BJ (cell line): ENCODE results near the gene KLHDC10. TPM values are rescaled to one million over a fixed set of nuclear protein-coding genes. Genes with fewer than 3 reads are reported as not detected.

Experiments
- CTCF ChIA-PET: fragments of 350-600 bp; formaldehyde crosslinking; extraction: SDS; loops from one replicate; lab custom pipeline; 2021; ENCODE audit warnings: antibody characterized with exemption, inconsistent platforms; lab: Yijun Ruan, JAX
- POLR2A ChIA-PET: fragments of 300-600 bp; sonication (Branson Sonifier 250); formaldehyde crosslinking; extraction: SDS; loops from one replicate; lab custom pipeline; 2021; ENCODE audit warnings: antibody characterized with exemption; lab: Charles Lee
- DNase-seq: peaks from one replicate; pipeline ENCODE4 v3.0.0-alpha.2; 2011; ENCODE audit warnings: low read depth
- H3K27me3 ChIP-seq: 2 replicates; pipeline ENCODE4 v1.6.0; 2011; ENCODE audit warnings: low read length; ENCODE audit not compliant: control insufficient read depth, insufficient read depth
- H3K36me3 ChIP-seq: 2 replicates; pipeline ENCODE4 v1.5.1; 2011; ENCODE audit warnings: low read length; ENCODE audit not compliant: control insufficient read depth, insufficient read depth
- H3K4me3 ChIP-seq: 2 replicates; pipeline ENCODE4 v1.5.1; 2011; ENCODE audit warnings: low read depth, mild to moderate bottlenecking, control low read depth, low read length
- CTCF ChIP-seq: IDR thresholded peaks from 2 replicates; pipeline ENCODE4 v1.5.1; 2011; ENCODE audit warnings: low read depth, mild to moderate bottlenecking, control low read depth, inconsistent platforms, low read length, moderate library complexity; ENCODE audit not compliant: insufficient read depth
- polyA plus RNA-seq: library from polyadenylated mRNA; depleted of rRNA; stranded (reverse); fragments of >200 nt; gene quantifications from 2 replicates; pipeline ENCODE4 v1.2.3, GENCODE V29; 2011

Gene KLHDC10
- polyA plus RNA-seq, 1 experiment, result 15.9 TPM

DNA sequence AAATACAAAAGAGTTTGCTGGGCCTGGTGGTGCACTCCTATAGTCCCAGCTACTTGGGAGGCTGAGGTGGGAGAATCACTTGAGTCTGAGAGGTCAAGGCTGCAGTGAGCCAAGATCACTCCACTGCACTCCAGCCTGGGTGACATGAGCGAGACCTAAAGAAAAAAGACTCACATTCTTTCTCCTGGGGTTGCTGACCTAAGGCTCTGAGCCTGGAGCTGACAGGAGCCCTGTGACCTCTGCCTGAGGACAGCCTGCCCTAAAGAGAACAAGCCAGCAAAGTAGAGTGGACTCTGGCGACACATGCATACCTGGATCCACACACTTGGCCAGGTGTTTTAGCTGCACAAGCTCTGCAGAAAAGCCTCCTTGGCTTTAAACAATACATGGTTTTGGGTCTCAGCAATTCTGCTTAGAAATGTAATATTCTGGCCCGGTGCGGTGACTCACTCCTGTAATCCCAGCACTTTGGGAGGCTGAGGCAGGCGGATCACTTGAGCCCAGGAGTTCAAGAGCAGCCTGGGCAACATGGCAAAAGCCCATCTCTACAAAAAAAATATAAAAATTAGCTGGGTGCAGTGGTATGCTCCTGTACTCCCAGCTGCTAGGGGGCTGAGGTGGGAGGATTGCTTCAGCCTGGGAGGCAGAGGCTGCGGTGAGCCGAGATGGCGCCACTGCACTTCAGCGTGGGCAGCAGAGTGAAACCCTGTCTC lies 76.5 kb downstream of the KLHDC10 start:
- CTCF ChIA-PET, result no interaction called here
- Histone ChIP-seq H3K27me3 (no peaks in the 10 kb centered on the region), H3K4me3 (no peak overlapping the region), H3K36me3 (no peaks in the 10 kb centered on the region)
- POLR2A ChIA-PET, result no interaction called here
- TF ChIP-seq CTCF, result no peak
- DNase-seq, result no peak

DNA sequence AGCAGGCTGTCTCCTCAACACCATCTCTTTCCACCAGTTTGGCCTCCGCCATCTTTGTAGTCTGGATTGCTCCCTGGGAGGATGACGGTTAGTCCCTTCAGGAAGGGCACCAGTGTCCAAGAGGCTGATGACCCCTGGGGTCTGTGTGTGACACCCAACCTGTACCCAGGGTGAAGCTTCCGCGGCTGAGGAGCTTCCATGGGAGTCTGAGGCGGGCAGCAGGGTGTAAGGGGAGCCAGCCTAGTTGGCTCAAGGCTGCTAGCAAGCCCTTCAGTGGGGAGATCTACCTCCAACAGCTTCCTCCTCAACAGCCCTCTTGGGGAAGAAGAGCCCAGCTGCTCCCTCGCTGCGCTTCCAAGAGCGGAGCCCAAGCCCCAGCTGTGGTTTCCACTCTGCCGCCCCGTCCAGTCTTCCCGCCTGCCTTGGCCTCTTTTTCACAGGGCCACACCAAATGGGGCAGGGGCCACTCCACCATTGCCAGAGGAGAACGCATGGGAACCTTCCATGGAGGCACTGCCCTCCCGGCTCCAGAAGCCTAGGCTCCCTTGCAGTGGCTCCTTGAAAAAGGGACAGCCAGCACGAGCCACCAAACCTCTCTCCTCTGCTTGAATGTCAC lies 77.5 kb downstream of the KLHDC10 start:
- DNase-seq, result no peak
- Histone ChIP-seq H3K27me3 (no peaks in the 10 kb centered on the region), H3K4me3 (no peak overlapping the region), H3K36me3 (no peaks in the 10 kb centered on the region)
- CTCF ChIA-PET, result no interaction called here
- no peak for TF ChIP-seq CTCF
- POLR2A ChIA-PET, result no interaction called here

DNA sequence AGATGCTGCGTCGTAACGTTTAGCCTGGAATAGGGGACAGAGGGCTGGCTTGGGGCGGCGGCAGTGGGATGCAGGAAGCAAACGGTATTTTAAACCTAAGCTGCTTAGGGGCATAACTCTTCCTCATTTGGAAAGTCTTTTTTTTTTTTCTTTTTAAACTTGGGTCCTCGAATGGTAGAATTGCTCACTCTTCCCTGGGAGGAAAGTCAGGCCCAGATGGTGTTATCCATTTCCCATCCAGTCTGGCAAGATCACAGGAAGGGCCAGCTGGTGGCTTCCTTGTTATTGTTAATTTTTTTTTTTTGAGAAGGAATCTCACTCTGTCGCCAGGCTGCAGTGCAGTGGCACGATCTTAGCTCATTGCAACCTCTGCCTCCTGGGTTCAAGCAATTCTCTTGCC lies 78.2 kb downstream of the KLHDC10 start:
- no peaks in the 10 kb centered on the region for H3K36me3 ChIP-seq
- H3K27me3 ChIP-seq, result no peaks in the 10 kb centered on the region
- POLR2A ChIA-PET, result no interaction called here
- H3K4me3 ChIP-seq, result no peak overlapping the region
- DNase-seq, result no peak
- CTCF ChIA-PET, result interaction anchor here (0.5 kb wide), 1 partner anchor 33 kb away, joined by 3 read pairs; no protein-coding TSS in a partner anchor
- no peak for TF ChIP-seq CTCF

- POLR2A ChIA-PET, result no interaction called here
- DNase-seq, result no peak
- CTCF ChIA-PET, result no interaction called here
- Histone ChIP-seq H3K27me3 (no peaks in the 10 kb centered on the region), H3K4me3 (no peak overlapping the region), H3K36me3 (no peaks in the 10 kb centered on the region)
- no peak for TF ChIP-seq CTCF
Measured at GRCh38 chr7:130149281-130150139, 79.2 kb downstream of the KLHDC10 start.

DNA sequence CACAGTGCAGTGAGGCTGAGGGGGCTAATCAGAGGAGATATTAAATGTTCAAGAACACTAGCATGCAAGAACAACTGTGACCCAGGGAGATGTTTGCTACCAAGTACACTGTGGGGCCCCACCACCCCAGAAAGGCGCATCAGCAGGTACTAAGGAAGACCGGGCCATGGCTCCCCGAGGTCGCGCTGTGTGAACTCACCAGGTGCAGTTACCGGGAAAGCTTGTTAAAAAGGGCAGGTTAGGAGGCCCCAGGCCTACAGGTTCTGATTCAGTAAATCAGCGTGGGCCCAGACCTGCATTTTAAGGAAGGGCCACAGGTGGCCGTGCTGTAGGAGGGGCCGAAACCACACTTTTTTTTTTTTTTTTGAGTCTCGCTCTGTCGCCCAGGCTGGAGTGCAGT lies 80.3 kb downstream of the KLHDC10 start:
- CTCF ChIA-PET, result interaction anchor here (0.6 kb wide), 1 partner anchor 873 kb away, joined by 3 read pairs; no protein-coding TSS in a partner anchor

More for the DNA sequence above, 80.3 kb downstream of the KLHDC10 start:
- no peak for TF ChIP-seq CTCF
- no peak for DNase-seq
- no peak overlapping the region for H3K4me3 ChIP-seq
- POLR2A ChIA-PET, result no interaction called here
- H3K36me3 ChIP-seq, result no peaks in the 10 kb centered on the region
- no peaks in the 10 kb centered on the region for H3K27me3 ChIP-seq
